Ureter (tissue), 1 donor: ENCODE data around the gene ZNF536. TPM values are rescaled to one million over a fixed set of nuclear protein-coding genes. Genes with fewer than 3 reads are reported as not detected.
A peak's percentile ranks its signal among the peaks of the same experiment; 100 is the strongest.

Source experiments
- DNase-seq: peaks from one replicate; pipeline ENCODE4 v3.0.0-alpha.2; 2020; ENCODE audit warnings: low spot score
- total RNA-seq: library from RNA; stranded (reverse); gene quantifications from one replicate; pipeline ENCODE4 v1.2.4, GENCODE V29; 2023
- donor health status: DM: yes; HTN: yes; CAD: no.

Gene ZNF536
- total RNA-seq, 1 donor from 2014 or later = 15.8 TPM

- DNase-seq = no peak
These were observed 191.5 kb downstream of the ZNF536 start for GRCh38 chr19:30563691-30564090.

GRCh38 chr19:30564551-30565011 lies 192.4 kb downstream of the ZNF536 start:
- DNase-seq = no peak

GRCh38 chr19:30565636-30566035 lies 193.5 kb downstream of the ZNF536 start:
- no peak for DNase-seq

GRCh38 chr19:30566681-30567420 lies 194.7 kb downstream of the ZNF536 start:
- no peak for DNase-seq

GRCh38 chr19:30567536-30568232 lies 195.5 kb downstream of the ZNF536 start:
- no peak for DNase-seq

GRCh38 chr19:30570194-30570593 lies 198.0 kb downstream of the ZNF536 start:
- no peak for DNase-seq

- DNase-seq = no peak
These were observed 205.4 kb downstream of the ZNF536 start for GRCh38 chr19:30577551-30578105.

- no peak for DNase-seq
These were observed 207.2 kb downstream of the ZNF536 start for GRCh38 chr19:30579419-30579818.

- DNase-seq = no peak
These were observed 208.5 kb downstream of the ZNF536 start for GRCh38 chr19:30580673-30581072.

GRCh38 chr19:30584090-30584489 lies 211.9 kb downstream of the ZNF536 start:
- DNase-seq = no peak

GRCh38 chr19:30587869-30588268 lies 215.7 kb downstream of the ZNF536 start:
- no peak for DNase-seq

GRCh38 chr19:30590596-30591229 lies 218.5 kb downstream of the ZNF536 start:
- DNase-seq = no peak

GRCh38 chr19:30593356-30593755 lies 221.2 kb downstream of the ZNF536 start:
- peak; percentile 65 for DNase-seq

- no peak for DNase-seq
These were observed 222.0 kb downstream of the ZNF536 start for GRCh38 chr19:30593975-30594745.

GRCh38 chr19:30596268-30596667 lies 224.1 kb downstream of the ZNF536 start:
- no peak for DNase-seq

- DNase-seq = no peak
These were observed 224.7 kb downstream of the ZNF536 start for GRCh38 chr19:30596813-30597399.

- DNase-seq = no peak
These were observed 226.5 kb downstream of the ZNF536 start for GRCh38 chr19:30598688-30599087.

- DNase-seq = no peak
These were observed 230.6 kb downstream of the ZNF536 start for GRCh38 chr19:30602661-30603350.

- DNase-seq = no peak
These were observed 232.5 kb downstream of the ZNF536 start for GRCh38 chr19:30604657-30605056.

GRCh38 chr19:30605333-30605732 lies 233.1 kb downstream of the ZNF536 start:
- no peak for DNase-seq
